Measurements from ENCODE around the gene PCNA.
"Not testable (repeated sequence)": the region's sequence is repeated elsewhere in the genome, so short reads cannot be mapped to it uniquely, and the experiment has no call there.

Gene PCNA

GRCh38 chr20:5099009-5099408 lies 20.7 kb downstream of the PCNA start:
- DNase-seq (ENCODE audit: low read depth in 2 of 2): not testable (repeated sequence)

GRCh38 chr20:5096463-5096862 lies 23.3 kb downstream of the PCNA start:
- DNase-seq (ENCODE audit: low read depth in 2 of 2): no peak

- no peak for DNase-seq (ENCODE audit: low read depth in 2 of 2)
Measured at GRCh38 chr20:5095931-5096330, 23.8 kb downstream of the PCNA start.

- no peak for DNase-seq (ENCODE audit: low read depth in 2 of 2)
Measured at GRCh38 chr20:5095454-5095853, 24.3 kb downstream of the PCNA start.

- DNase-seq (ENCODE audit: low read depth in 2 of 2): no peak
Measured at GRCh38 chr20:5092765-5093339, 26.9 kb downstream of the PCNA start.

GRCh38 chr20:5091902-5092301 lies 27.9 kb downstream of the PCNA start:
- DNase-seq (ENCODE audit: low read depth in 2 of 2): no peak

- no peak for DNase-seq (ENCODE audit: low read depth in 2 of 2)
Measured at GRCh38 chr20:5090191-5090590, 29.6 kb downstream of the PCNA start.

- DNase-seq (ENCODE audit: low read depth in 2 of 2): no peak
Measured at GRCh38 chr20:5088688-5089087, 31.1 kb downstream of the PCNA start.

- no peak for DNase-seq (ENCODE audit: low read depth in 2 of 2)
Measured at GRCh38 chr20:5085380-5085779, 34.4 kb downstream of the PCNA start.

- no peak for DNase-seq (ENCODE audit: low read depth in 2 of 2)
Measured at GRCh38 chr20:5080384-5080877, 39.3 kb downstream of the PCNA start.

- DNase-seq (ENCODE audit: low read depth in 2 of 2): no peak
Measured at GRCh38 chr20:5078399-5078958, 41.3 kb downstream of the PCNA start.

GRCh38 chr20:5077761-5078387 lies 41.9 kb downstream of the PCNA start:
- DNase-seq (ENCODE audit: low read depth in 2 of 2): no peak

- DNase-seq (ENCODE audit: low read depth in 2 of 2): not testable (repeated sequence)
Measured at GRCh38 chr20:5076913-5077312, 42.8 kb downstream of the PCNA start.

- no peak for DNase-seq (ENCODE audit: low read depth in 2 of 2)
Measured at GRCh38 chr20:5074232-5074674, 45.5 kb downstream of the PCNA start.

GRCh38 chr20:5073660-5074231 lies 46.0 kb downstream of the PCNA start:
- no peak for DNase-seq (ENCODE audit: low read depth in 2 of 2)

GRCh38 chr20:5072756-5073659 lies 46.8 kb downstream of the PCNA start:
- no peak for DNase-seq (ENCODE audit: low read depth in 2 of 2)

- DNase-seq (ENCODE audit: low read depth in 2 of 2): not testable (repeated sequence)
Measured at GRCh38 chr20:5071942-5072341, 47.8 kb downstream of the PCNA start.

- no peak for DNase-seq (ENCODE audit: low read depth in 2 of 2)
Measured at GRCh38 chr20:5070570-5070969, 49.2 kb downstream of the PCNA start.

- no peak for DNase-seq (ENCODE audit: low read depth in 2 of 2)
Measured at GRCh38 chr20:5070081-5070480, 49.7 kb downstream of the PCNA start.

GRCh38 chr20:5069141-5069806 lies 50.5 kb downstream of the PCNA start:
- DNase-seq (ENCODE audit: low read depth in 2 of 2): no peak

Measured in fibroblast of skin of left biceps (primary cell).